AG04449 (cell line): ENCODE data around the gene KREMEN2.

ENCODE experiments used
- CTCF ChIA-PET: fragments of 350-600 bp; formaldehyde crosslinking; extraction: SDS; loops from one replicate; lab custom pipeline; 2021; ENCODE audit warnings: antibody characterized with exemption; lab: Yijun Ruan, JAX
- POLR2A ChIA-PET: fragments of 400-600, 350-600 bp; formaldehyde crosslinking; extraction: SDS; loops from one replicate; lab custom pipeline; 2020; ENCODE audit warnings: antibody characterized with exemption, inconsistent platforms; lab: Yijun Ruan, JAX
- DNase-seq: peaks from one replicate; pipeline ENCODE4 v3.0.0-alpha.2; 2010; ENCODE audit warnings: low read depth, low spot score
- H3K4me3 ChIP-seq: 2 replicates; pipeline ENCODE4 v1.5.1; 2011; ENCODE audit warnings: low read depth, mild to moderate bottlenecking, control low read depth, low read length
- TF ChIP-seq, protein P1 (sequence below): IDR thresholded peaks from one replicate; pipeline ENCODE4 v1.5.1; 2011; ENCODE audit warnings: mild to moderate bottlenecking, moderate library complexity, low read length, control low read depth, inconsistent platforms; ENCODE audit not compliant: insufficient read depth; ENCODE audit errors: missing control alignments

KREMEN2 gene

DNA sequence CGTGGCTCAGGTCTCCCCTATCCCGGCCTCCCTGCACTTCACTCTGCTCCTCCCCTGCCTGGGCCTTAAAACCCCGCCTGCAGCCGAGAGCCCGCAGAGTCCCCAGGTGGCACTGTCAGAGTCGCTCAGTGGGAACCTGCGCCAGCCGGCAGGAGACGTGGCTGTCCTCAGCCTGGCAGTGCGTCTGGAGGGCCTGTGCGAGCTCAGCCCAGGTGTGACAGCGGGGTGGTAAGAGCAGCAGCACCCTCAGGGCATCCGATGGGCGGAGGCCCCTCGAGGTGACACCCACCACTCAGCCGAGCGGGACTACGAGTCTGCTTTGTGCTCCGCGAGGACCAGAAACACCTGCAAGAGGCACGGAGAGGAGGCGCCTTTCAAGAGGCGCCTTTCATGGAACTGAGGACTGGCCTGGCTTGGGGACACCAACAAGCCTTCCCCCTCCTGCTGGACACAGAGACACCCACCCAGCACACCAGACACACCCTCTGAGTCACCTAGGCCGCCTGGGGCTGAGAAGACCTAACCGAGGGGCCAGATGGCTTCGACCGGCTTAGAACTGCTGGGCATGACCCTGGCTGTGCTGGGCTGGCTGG, 48.8 kb downstream of the KREMEN2 start, which contains the start of gene CLDN9:
Gene CLDN9 (plus strand): TSS at position 96 of the 593 bp plus-strand sequence. CDS start 440 bp downstream, at position 536.
- ChIA-PET POLR2A (interaction anchor here (0.8 to 1.5 kb wide), 2 partner anchors 8 to 17 kb away, joined by 3 to 10 read pairs; partner anchors contain the start of gene TNFRSF12A), CTCF (interaction anchor here (1.1 to 1.4 kb wide), 2 partner anchors 8 to 15 kb away, joined by 5 to 6 read pairs; partner anchors contain the start of gene TNFRSF12A)
- DNase-seq: no peak
- TF ChIP-seq, protein P1, sequence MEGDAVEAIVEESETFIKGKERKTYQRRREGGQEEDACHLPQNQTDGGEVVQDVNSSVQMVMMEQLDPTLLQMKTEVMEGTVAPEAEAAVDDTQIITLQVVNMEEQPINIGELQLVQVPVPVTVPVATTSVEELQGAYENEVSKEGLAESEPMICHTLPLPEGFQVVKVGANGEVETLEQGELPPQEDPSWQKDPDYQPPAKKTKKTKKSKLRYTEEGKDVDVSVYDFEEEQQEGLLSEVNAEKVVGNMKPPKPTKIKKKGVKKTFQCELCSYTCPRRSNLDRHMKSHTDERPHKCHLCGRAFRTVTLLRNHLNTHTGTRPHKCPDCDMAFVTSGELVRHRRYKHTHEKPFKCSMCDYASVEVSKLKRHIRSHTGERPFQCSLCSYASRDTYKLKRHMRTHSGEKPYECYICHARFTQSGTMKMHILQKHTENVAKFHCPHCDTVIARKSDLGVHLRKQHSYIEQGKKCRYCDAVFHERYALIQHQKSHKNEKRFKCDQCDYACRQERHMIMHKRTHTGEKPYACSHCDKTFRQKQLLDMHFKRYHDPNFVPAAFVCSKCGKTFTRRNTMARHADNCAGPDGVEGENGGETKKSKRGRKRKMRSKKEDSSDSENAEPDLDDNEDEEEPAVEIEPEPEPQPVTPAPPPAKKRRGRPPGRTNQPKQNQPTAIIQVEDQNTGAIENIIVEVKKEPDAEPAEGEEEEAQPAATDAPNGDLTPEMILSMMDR: no peak
- H3K4me3 ChIP-seq: no peak within 1 kb of the TSS

DNA sequence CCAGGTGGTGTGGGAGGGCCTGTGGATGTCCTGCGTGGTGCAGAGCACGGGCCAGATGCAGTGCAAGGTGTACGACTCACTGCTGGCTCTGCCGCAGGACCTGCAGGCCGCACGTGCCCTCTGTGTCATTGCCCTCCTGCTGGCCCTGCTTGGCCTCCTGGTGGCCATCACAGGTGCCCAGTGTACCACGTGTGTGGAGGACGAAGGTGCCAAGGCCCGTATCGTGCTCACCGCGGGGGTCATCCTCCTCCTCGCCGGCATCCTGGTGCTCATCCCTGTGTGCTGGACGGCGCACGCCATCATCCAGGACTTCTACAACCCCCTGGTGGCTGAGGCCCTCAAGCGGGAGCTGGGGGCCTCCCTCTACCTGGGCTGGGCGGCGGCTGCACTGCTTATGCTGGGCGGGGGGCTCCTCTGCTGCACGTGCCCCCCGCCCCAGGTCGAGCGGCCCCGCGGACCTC, 49.4 kb downstream of the KREMEN2 start:
- ChIA-PET POLR2A (no interaction called here), CTCF (no interaction called here)
- no peak for DNase-seq
- TF ChIP-seq, protein P1: no peak
- no peak overlapping the region for H3K4me3 ChIP-seq

DNA sequence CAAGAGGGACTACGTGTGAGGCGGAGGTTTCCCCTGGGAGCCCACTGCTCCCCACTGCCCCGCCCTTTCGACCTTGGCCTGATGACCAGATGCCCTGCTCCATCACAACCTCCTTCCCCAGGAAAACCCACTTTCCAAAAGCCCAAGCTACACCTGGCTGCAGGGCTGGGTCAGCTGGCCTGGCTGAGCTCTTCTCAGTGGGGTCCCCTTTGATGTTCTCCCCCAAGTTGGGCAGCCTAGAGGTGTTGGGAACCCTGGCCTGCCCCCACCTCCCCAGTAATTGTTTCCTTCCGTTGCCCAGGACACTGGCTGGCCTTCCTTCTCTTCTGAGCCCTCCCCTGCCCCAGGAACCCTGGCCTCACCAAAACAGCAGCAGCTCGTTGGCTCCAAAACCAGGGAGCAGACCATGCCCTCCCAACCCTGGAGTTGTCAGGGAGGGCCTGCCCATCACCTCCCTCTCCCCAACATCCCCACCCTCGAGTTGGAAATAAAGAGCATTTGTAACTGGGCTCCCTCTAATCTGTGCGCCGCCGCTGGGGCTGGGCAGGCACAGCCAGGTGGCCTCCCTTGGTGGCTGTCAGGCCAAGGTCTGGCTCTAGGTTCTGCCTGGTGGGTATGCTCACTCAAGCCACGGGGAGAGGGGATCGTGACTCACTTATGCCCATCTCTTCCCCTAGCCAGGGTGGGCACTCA, 50.1 kb downstream of the KREMEN2 start:
- ChIA-PET POLR2A (no interaction called here), CTCF (interaction anchor here (1.3 kb wide), 1 partner anchor 31 kb away, joined by 5 read pairs; no protein-coding TSS in a partner anchor)

DNA sequence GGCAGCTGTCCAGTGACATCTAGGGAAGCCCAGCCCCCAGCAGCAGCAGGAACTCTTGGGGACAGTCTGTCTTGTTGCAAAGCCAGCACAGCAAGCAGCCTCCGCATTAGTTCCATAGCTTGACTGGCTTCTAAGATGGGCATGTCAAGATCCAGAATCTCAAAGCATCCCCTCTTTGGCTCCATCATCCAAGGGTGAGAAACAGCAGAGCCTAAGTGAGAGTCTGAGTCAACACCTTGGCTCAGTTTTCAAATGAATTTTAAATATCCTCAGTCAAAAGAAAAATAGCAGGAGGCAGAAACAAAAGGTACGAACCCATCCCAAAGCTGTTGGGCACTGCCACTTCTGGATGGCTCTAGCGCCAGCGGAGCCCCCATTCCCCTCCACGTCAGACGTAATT, 50.9 kb downstream of the KREMEN2 start:
- POLR2A ChIA-PET: no interaction called here
- CTCF ChIA-PET: interaction anchor here (1.3 kb wide), 1 partner anchor 32 kb away, joined by 5 read pairs; no protein-coding TSS in a partner anchor

More for the DNA sequence above, 50.1 kb downstream of the KREMEN2 start:
- no peak overlapping the region for H3K4me3 ChIP-seq
- TF ChIP-seq, protein P1: no peak
- DNase-seq: no peak

DNA sequence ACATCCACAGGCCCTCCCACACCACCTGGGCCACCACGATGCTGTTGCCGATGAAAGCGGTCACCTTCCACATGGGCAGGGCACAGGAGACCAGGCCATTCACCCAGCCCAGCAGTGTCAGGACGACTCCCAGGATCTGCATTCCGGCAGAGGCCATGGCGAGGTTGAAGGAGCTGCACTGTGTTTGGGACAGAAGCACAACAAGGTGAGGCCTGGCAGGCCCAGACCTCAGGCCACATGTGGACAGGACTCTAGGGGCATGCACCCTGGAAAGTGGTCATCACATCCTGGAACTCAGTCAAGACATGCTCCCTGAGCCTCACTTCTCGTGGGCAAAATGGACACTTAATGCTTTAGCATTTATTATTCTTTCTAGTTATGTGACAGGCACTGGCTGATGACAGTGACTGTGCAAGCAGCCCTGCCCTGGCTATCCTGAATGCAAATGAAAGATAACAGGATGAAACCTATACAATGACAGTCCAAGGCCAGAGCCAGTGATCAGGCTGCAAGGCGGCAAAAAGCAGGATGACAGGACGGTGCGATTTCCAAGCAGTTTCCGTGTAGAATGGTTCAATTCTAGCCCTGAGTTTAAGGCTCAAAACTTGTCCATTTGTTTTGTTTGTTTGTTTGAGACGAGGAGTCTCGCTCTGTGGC, 51.9 kb downstream of the KREMEN2 start:
- ChIA-PET POLR2A (no interaction called here), CTCF (no interaction called here)
- DNase-seq: no peak
- no peak overlapping the region for H3K4me3 ChIP-seq
- TF ChIP-seq, protein P1: no peak

More for the DNA sequence above, 50.9 kb downstream of the KREMEN2 start:
- no peak overlapping the region for H3K4me3 ChIP-seq
- TF ChIP-seq, protein P1: no peak
- no peak for DNase-seq

DNA sequence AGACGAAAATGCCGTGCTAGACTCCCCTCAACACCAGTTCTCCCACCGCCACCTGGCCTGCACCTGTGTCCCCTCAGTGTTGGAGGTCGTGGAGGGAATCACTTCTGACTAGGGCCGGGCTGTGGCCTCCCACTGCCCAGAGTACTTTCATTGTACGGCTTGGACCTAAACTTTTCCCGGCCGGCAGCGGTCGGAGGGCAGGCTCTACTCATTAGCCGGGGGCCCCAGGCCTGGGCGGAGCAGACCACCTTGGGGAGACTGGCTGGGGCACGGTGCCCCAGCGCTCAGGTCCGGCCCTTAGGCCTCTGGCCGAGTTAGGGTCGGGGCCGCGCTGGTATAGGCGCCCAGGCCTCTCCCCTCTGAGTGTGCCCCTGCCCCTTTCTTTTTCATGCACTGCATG, 53.3 kb downstream of the KREMEN2 start:
- TF ChIP-seq, protein P1: no peak
- CTCF ChIA-PET: no interaction called here
- DNase-seq: no peak
- POLR2A ChIA-PET: no interaction called here
- H3K4me3 ChIP-seq: no peak overlapping the region
